ENCODE data around the gene TBX4.

GRCh38 chr17:61405686-61406536 is 46.3 kb upstream of the TBX4 start:
- TF ChIP-seq EZH2phosphoT487 (IDR thresholded peaks at IDR 0.05) (no peak), EZH2 (IDR thresholded peaks at IDR 0.05) (peak; percentile 55)
